LNCaP clone FGC (cell line): Measurements from ENCODE around the gene CEP164.

Source experiments
- DNase-seq: peaks from one replicate; pipeline ENCODE4 v3.0.0-alpha.2; 2011; ENCODE audit warnings: low read depth
- H3K4me3 ChIP-seq: 2 replicates; pipeline ENCODE4 v1.5.1; 2011; ENCODE audit warnings: mild to moderate bottlenecking, low read depth, low read length, control low read depth
- CTCF ChIP-seq: IDR thresholded peaks from 2 replicates; pipeline ENCODE4 v1.5.1; 2012; ENCODE audit warnings: mild to moderate bottlenecking; ENCODE audit not compliant: control insufficient read depth, insufficient read depth; ENCODE audit errors: extremely low read depth

Gene CEP164

GRCh38 chr11:117414724-117415123 lies 87.1 kb downstream of the CEP164 start:
- no peak overlapping the region for H3K4me3 ChIP-seq
- no peak for DNase-seq
- no peak for TF ChIP-seq CTCF

GRCh38 chr11:117415358-117415896 lies 87.8 kb downstream of the CEP164 start:
- H3K4me3 ChIP-seq: no peak overlapping the region
- TF ChIP-seq CTCF: no peak
- DNase-seq: no peak

DNA sequence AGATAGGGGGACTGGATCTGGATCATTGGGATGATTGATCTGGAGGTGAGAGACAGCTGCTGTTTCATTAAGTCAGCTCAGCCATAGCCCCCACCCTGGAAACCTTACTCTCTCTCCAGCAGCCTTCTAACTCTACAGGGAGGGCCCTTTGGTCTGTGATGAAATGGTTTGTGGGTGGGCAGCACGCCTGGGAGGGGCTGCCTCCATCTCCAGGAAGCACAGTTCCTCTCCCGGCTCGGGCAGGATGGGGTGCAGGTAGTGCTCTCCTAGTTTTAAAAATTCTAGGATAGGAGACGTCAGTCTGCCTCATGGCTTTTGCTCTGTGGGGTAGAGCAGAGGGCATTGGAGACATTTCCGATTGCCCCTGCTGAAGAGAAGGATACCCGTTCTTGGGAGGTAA lies 89.7 kb downstream of the CEP164 start:
- H3K4me3 ChIP-seq: no peak overlapping the region
- no peak for TF ChIP-seq CTCF
- no peak for DNase-seq

GRCh38 chr11:117417856-117418255 lies 90.2 kb downstream of the CEP164 start:
- no peak for TF ChIP-seq CTCF
- no peak for DNase-seq
- no peak overlapping the region for H3K4me3 ChIP-seq

DNA sequence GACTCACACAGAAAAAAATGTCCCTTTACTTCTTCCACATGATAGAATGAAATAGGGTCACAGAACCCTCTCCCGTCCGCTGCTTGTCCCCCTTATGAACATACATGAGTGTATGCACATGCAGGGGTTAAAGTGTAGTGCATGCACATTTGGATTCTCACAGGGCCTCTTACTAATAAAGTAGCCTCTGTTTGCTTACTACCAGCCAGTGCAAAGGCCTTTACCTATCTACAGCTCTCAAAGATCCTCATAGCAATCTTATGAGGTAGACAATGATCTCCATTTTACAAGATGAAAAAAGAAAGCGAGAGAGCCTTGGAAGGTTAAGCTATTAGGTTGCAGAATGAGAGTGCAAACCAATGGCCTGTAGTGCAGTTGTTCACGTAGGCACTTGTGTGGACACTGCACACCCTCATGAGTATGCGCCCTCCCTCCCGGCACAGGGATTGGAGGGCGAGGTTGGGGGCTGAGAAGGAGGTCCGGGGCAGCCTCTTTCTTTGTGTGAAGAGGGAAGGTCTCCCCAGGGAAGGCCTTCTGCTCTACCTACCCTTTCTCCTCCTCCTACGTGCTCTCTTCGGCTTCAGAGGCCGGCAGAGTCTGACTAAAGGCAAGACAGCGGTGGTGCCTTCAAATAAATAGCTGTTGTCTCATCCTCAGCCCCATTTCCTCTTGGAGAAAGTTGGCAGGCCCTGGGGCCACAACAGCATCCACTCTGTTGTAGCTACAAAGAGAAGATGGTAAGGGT lies 91.3 kb downstream of the CEP164 start:
- TF ChIP-seq CTCF: no peak
- DNase-seq: no peak
- no peak overlapping the region for H3K4me3 ChIP-seq

DNA sequence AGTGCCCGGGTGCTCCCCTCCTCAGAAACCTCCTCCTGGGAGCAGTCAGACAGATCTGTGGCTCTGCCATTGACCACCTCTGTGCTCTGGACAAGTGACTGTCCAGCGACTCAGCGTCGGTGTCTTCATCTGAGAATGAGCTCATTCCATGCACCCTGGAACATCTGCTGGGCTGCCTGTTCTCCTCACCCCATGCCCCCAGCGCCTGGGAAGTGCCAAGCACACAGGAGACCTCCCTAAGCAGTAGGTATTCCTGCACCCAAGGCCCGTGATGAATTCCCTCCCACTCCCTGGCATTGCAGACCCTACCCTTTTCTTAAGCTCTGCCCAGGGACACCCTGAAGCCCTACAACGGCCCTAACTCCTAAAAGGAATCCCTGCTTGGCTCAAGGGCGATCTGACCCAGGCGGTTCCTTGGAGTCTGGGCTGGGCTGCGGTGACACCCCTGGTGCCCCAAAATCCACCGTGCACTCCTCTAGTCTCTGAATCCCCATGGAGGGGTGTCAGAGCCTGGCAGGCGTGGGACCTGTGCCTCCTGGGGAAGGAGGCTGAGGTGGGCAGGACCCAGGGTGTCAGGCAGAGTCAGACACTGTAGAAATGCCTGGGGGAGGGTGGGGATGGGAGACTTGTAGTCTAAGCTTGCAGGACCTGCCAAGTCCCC lies 92.0 kb downstream of the CEP164 start:
- H3K4me3 ChIP-seq: no peak overlapping the region
- DNase-seq: no peak
- TF ChIP-seq CTCF: no peak
